ENCODE measurements around the gene MMS22L.

DNA sequence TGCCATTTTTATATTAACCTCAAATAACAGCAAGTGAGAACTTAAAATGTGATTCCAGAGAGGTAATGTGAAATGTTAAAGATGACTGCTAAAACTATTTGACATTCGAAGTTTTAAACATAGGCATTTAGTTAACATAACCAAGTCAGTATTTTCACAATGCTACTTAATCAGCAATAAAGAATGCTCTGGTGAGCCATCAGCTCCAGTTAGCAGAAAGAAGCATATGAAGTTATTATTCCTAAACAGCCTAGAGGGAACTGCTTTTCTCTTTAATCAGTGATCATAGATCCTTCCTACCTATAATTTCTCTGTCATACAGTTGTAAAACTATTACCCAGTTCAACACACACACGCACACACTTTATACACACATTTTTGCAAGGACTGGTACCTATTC, 60.1 kb downstream of the MMS22L start:
- TF ChIP-seq, protein P1, sequence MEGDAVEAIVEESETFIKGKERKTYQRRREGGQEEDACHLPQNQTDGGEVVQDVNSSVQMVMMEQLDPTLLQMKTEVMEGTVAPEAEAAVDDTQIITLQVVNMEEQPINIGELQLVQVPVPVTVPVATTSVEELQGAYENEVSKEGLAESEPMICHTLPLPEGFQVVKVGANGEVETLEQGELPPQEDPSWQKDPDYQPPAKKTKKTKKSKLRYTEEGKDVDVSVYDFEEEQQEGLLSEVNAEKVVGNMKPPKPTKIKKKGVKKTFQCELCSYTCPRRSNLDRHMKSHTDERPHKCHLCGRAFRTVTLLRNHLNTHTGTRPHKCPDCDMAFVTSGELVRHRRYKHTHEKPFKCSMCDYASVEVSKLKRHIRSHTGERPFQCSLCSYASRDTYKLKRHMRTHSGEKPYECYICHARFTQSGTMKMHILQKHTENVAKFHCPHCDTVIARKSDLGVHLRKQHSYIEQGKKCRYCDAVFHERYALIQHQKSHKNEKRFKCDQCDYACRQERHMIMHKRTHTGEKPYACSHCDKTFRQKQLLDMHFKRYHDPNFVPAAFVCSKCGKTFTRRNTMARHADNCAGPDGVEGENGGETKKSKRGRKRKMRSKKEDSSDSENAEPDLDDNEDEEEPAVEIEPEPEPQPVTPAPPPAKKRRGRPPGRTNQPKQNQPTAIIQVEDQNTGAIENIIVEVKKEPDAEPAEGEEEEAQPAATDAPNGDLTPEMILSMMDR (IDR thresholded peaks at IDR 0.05): no peak
- TF ChIP-seq ZFX (IDR thresholded peaks at IDR 0.05; ENCODE audit: borderline replicate concordance): no peak
